GM21723 (cell line): ENCODE measurements around the gene LRRTM4.

Source experiments
- ATAC-seq: cut with Tn5 transposase; IDR thresholded peaks from one replicate; pipeline ENCODE4 v1.9.1; 2021; ENCODE audit warnings: mild to moderate bottlenecking, moderate library complexity; ENCODE audit not compliant: unreplicated experiment

Gene LRRTM4

GRCh38 chr2:77325395-77325794 is 196.8 kb downstream of the LRRTM4 start:
- ATAC-seq: no peak

GRCh38 chr2:77322431-77322830 is 199.7 kb downstream of the LRRTM4 start:
- no peak for ATAC-seq

DNA sequence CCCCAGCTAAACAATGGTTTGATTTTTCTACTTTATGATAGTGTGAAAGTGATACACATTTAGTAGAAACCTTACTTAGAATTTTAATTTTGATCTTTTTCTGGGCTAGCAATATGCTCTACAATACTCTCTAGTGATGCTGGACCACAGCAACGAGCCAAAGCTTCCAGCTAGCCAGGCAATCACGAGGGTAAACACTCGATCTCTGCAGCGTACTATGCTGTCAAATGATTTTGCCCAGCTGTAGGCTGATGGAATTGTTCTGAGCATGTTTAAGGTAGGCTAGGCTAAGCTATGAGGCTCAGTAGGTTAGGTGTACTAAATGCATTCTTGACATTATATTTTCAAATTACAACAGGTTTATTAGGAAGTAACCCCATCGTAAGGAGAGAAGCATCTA is 207.5 kb downstream of the LRRTM4 start:
- no peak for ATAC-seq

GRCh38 chr2:77310416-77310815 is 211.8 kb downstream of the LRRTM4 start:
- ATAC-seq: no peak

- ATAC-seq: no peak
These were observed 212.5 kb downstream of the LRRTM4 start for GRCh38 chr2:77309725-77310124.

DNA sequence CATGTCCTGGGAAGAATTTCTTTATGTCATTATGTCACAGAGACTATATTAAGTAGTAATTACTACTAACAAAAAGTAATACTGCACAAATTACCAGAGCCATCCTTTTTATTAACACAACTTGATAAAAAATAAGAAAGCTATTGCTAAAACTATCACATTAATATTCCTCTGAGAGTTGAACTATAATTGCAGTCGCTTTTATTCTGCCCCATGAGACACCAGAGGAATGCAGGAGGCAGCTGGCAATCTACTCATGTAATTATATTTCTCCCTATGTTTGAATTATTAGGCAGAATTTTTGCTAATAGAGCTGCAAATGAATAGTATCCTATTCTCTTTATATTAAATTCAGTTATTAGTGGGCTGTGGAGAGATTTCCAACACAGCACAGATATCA is 220.7 kb downstream of the LRRTM4 start:
- no peak for ATAC-seq

GRCh38 chr2:77296791-77297190 is 225.4 kb downstream of the LRRTM4 start:
- ATAC-seq: no peak

- no peak for ATAC-seq
These were observed 227.7 kb downstream of the LRRTM4 start for GRCh38 chr2:77294474-77294873.

GRCh38 chr2:77284353-77284752 is 237.8 kb downstream of the LRRTM4 start:
- no peak for ATAC-seq

- ATAC-seq: no peak
These were observed 250.9 kb downstream of the LRRTM4 start for GRCh38 chr2:77271262-77271661.

GRCh38 chr2:77270433-77270832 is 251.7 kb downstream of the LRRTM4 start:
- no peak for ATAC-seq

GRCh38 chr2:77268626-77269025 is 253.6 kb downstream of the LRRTM4 start:
- ATAC-seq: no peak

DNA sequence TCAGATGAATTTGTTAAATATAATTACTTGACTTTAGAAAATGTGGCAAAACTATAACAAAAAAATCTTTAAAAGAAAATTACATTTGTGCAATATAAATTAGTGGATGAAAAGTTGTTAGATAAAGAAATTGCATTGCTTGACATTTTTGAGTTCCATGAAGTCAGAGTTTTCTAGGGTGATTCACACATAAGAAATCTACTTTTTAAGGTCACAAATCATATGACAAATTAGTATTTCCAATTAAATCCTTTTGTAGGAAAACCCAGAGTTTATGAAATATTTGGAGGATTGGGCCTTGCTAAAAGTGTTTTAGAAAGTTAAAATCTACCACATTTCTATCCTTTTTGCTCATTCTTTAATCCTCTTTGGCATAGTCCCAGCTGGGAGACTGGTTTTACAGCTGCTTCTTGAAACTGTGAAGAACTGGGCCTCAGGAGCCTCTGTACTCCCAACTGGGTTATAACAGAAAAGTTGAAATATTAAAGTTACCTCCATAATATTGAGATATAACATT is 289.2 kb downstream of the LRRTM4 start:
- no peak for ATAC-seq

- ATAC-seq: no peak
These were observed 293.8 kb downstream of the LRRTM4 start for GRCh38 chr2:77228391-77228790.

DNA sequence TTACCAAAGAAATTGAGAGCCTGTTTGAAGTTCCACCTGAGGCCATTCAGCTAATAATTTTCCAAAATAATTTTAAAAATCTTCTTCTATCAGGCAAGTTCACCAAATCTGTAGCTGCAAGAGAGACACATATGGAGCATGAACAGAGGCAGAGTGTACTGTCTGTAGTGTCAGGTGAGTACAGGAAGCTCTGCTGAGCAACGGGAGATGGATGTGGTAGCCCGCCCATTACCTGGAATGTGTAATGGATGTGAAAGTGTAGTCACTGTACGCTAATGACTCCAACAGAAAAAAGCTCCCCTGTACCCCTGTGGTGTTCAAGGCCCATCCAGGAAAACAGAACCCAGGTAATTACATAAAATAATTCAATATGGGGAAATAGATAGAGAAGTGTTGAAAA is 311.5 kb downstream of the LRRTM4 start:
- no peak for ATAC-seq

DNA sequence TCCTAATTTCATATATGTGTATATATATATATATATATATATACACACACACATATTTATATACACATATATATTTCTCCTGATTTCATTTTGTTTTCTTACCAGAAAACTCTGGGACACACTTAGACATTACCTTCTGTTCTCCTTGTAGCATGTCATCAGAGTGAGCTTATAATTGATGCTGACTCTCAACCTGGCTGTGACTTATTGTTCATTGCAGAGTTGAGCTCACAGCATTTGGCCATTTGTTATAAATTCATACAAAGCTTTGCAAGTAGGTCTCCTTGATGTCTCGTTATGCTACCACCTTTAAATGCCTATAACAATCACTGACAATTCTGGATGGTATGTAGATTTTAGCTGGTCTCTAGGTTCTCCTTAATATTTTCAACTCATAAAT is 314.8 kb downstream of the LRRTM4 start:
- ATAC-seq: no peak

DNA sequence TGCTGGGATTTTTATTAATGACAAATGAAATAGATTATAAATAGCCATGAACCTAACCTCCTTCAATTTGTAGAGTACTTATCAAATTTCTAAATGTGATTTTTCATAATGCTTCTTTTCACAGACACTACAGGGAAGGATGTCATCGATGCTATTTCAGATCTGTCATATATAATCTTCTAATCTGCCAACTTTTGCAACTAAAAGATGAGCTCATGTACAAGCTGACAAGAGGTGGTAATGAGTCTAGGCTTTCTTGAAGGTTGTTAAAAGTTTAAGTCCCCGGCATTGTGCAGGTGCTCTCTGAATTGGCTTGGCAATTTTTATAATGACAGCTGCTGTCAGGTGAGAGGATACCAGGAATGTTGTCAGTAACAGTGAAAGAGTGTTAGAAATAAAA is 320.4 kb downstream of the LRRTM4 start:
- ATAC-seq: no peak

- ATAC-seq: no peak
These were observed 322.8 kb downstream of the LRRTM4 start for GRCh38 chr2:77199411-77199810.

GRCh38 chr2:77193858-77194448 is 328.2 kb downstream of the LRRTM4 start:
- ATAC-seq: no peak

DNA sequence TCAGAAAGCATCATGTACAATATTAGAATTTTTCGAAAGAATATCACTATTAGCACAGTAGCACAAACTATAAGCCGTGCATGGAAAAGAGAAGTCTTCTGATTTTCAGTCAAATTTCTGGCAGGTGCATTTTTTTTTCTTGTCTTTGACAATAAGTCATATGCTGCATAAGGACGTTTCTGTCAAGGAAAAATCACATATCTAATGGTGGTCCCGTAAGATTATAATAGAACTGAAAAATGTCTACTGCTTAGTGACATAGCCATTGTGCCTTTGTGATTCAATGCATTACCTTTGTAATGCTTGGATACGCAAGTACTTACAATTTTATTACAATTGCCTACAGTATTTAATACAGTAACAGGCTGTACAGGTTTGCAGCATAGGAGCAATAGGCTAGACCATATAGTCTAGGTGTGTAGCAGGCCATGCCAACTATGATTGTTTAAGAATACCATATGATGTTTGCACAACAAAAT is 329.3 kb downstream of the LRRTM4 start:
- ATAC-seq: no peak

GRCh38 chr2:77191665-77192064 is 330.5 kb downstream of the LRRTM4 start:
- ATAC-seq: no peak

DNA sequence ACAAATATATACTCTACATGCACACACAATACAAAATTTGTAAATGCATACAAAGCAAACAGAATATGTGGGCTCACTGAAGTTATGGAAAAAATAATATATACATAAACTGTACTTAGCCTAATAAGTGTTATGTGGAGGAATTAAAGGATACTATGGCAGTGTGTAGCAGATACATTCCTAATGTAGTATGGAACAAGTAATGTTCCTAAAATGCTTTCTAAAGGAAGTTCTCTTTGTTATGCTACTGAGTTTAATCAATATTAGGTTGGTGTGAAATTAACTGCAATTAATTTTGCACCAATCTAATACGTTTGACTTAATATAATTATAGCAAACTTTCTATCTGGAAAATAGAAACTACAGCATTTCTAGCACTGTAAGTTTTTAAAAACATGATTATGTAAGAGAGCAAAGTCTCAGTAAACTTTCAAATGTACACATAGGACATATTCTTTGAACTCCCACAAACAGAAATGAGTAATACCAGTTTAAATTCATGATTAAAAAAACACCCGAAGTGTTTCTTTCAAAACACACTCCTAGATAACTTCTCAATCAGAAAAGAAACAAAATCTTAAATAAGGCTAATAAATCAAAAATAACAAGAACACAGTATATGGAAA is 331.3 kb downstream of the LRRTM4 start:
- no peak for ATAC-seq

DNA sequence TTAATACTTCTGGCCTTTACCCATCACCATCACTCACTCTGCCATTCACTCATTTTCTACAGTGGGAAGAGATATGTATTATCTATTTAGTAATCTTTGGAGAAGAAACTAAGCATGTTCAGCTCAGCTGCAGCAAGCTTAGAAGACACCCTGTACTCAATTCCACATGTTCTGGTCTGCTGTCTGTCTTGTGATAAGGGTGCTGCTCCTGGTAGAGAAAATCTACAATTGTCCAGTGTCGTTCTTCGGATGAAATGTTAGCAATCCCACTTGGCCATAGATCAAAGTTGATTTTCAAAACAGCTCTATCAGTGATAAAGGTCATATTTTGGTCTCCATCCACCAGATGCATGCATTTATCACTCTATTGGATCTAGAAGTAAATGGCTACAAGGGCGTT is 337.1 kb downstream of the LRRTM4 start:
- ATAC-seq: no peak
